Keratinocyte (primary cell): Measurements from ENCODE around the gene CLK4. TPM values are rescaled to one million over a fixed set of nuclear protein-coding genes. Genes with fewer than 3 reads are reported as not detected.

ENCODE experiments used
- DNase-seq: peaks from one replicate; pipeline ENCODE4 v3.0.0-alpha.2; 2011; ENCODE audit warnings: low read depth, missing footprints, low spot score
- FAIRE-seq: peaks from 2 replicates; lab custom pipeline; 2011; peaks lifted over from hg19 to GRCh38; lab: Jason Lieb, UNC
- H2AFZ ChIP-seq: 2 replicates; pipeline ENCODE4 v1.6.0; 2012; ENCODE audit warnings: low read length, control low read depth, inconsistent platforms; ENCODE audit not compliant: control insufficient read depth
- H3K27ac ChIP-seq: 2 replicates; pipeline ENCODE4 v1.5.1; 2011; ENCODE audit warnings: low read length; ENCODE audit not compliant: control insufficient read depth, insufficient read depth
- H3K27me3 ChIP-seq: 3 replicates; pipeline ENCODE4 v1.6.0; 2011; ENCODE audit warnings: low read length; ENCODE audit not compliant: control insufficient read depth, insufficient read depth; ENCODE audit errors: extremely low read depth
- H3K36me3 ChIP-seq, 2 experiments: 2 replicates in 1 of 2; 3 replicates in 1 of 2; pipeline ENCODE4 v1.5.1; 2011; ENCODE audit warnings: low read length in 2 of 2, mild to moderate bottlenecking in 1 of 2; ENCODE audit not compliant: control insufficient read depth in 2 of 2, insufficient read depth in 2 of 2; ENCODE audit errors: extremely low read depth in 1 of 2
- H3K4me1 ChIP-seq: 3 replicates; pipeline ENCODE4 v1.5.1; 2011; ENCODE audit warnings: low read length; ENCODE audit not compliant: control insufficient read depth, insufficient read depth; ENCODE audit errors: extremely low read depth
- H3K4me2 ChIP-seq: 3 replicates; pipeline ENCODE4 v1.6.0; 2011; ENCODE audit warnings: low read depth, low read length; ENCODE audit not compliant: control insufficient read depth, insufficient read depth; ENCODE audit errors: extremely low read depth
- H3K4me3 ChIP-seq, 3 experiments: fragments of 200-600 bp in 1 of 3; sonication (generic) in 1 of 3; 2 replicates in 2 of 3; 3 replicates in 1 of 3; pipeline ENCODE4 v1.5.1; 2011 to 2016; ENCODE audit warnings: low read length in 3 of 3, mild to moderate bottlenecking in 3 of 3, control low read depth in 2 of 3, inconsistent platforms in 1 of 3, low read depth in 1 of 3, mixed read lengths in 1 of 3, mixed run types in 1 of 3, moderate library complexity in 1 of 3; ENCODE audit not compliant: control insufficient read depth in 2 of 3, insufficient read depth in 2 of 3; ENCODE audit errors: extremely low read depth in 1 of 3
- H3K79me2 ChIP-seq: 2 replicates; pipeline ENCODE4 v1.6.0; 2012; ENCODE audit warnings: low read length; ENCODE audit not compliant: control insufficient read depth, insufficient read depth
- H3K9ac ChIP-seq: 3 replicates; pipeline ENCODE4 v1.6.0; 2011; ENCODE audit warnings: low read length; ENCODE audit not compliant: control insufficient read depth, insufficient read depth; ENCODE audit errors: extremely low read depth
- H3K9me1 ChIP-seq: 3 replicates; pipeline ENCODE4 v1.6.0; 2011; ENCODE audit warnings: low read length; ENCODE audit not compliant: control insufficient read depth, insufficient read depth; ENCODE audit errors: extremely low read depth
- H3K9me3 ChIP-seq: 2 replicates; pipeline ENCODE4 v1.5.1; 2012; ENCODE audit warnings: low read depth, low read length; ENCODE audit not compliant: control insufficient read depth
- H4K20me1 ChIP-seq: 3 replicates; pipeline ENCODE4 v1.6.0; 2011; ENCODE audit warnings: low read length; ENCODE audit not compliant: control insufficient read depth, insufficient read depth; ENCODE audit errors: extremely low read depth
- CTCF ChIP-seq, 3 experiments: IDR thresholded peaks in 1 of 3; conservative IDR thresholded peaks in 1 of 3; optimal IDR thresholded peaks in 1 of 3; 2 replicates in 2 of 3; 3 replicates in 1 of 3; pipeline versions ENCODE3 to v1.5.1; 2011; ENCODE audit warnings: low read length in 3 of 3, mild to moderate bottlenecking in 3 of 3, moderate library complexity in 2 of 3, control low read depth in 1 of 3, inconsistent platforms in 1 of 3; ENCODE audit not compliant: insufficient read depth in 2 of 3; ENCODE audit errors: extremely low read depth in 1 of 3
- EZH2 ChIP-seq: IDR thresholded peaks from one replicate; pipeline ENCODE4 v1.6.1; 2012; ENCODE audit warnings: inconsistent platforms, mild to moderate bottlenecking, low read length, moderate library complexity
- dilution Hi-C: fragments of 300-500 bp; cut with MboI; formaldehyde crosslinking; loops from one replicate; pipeline ENCODE4 v1.7.0; 2020; ENCODE audit warnings: low sequenced_read_pairs; ENCODE audit not compliant: extremely low pct_ligation_motif_present
- polyA plus RNA-seq, 5 experiments: library from polyadenylated mRNA; depleted of rRNA in 3 of 5; stranded (reverse) in 3 of 5; stranded (forward) in 1 of 5; unstranded in 1 of 5; fragments of >200 nt; gene quantifications; 1 replicate in 1 of 5; 2 replicates in 3 of 5; 3 replicates in 1 of 5; pipeline versions ENCODE4 v1.2.1 to v1.2.3, GENCODE V29; 2011 to 2012; ENCODE audit warnings: missing spikeins in 2 of 5, low read depth in 1 of 5, low replicate concordance in 1 of 5

CLK4 gene
- polyA plus RNA-seq, 1 donor (not counting 4 experiments of a cell fraction or from before 2014, with no cell fraction given): 17.3 TPM

- dilution Hi-C loops: no loop called here
Observed at GRCh38 chr5:178606269-178606668, 20.6 kb downstream of the CLK4 start.

GRCh38 chr5:178605788-178606187 lies 21.1 kb downstream of the CLK4 start:
- H3K36me3 ChIP-seq: peaks cover 15 to 25% of the 10 kb centered on the region in 2 experiments

More at GRCh38 chr5:178606269-178606668, 20.6 kb downstream of the CLK4 start:
- Histone ChIP-seq H3K36me3 (peaks cover 16 to 28% of the 10 kb centered on the region in 2 experiments), H3K27me3 (no peaks in the 10 kb centered on the region), H3K4me3 (no peak overlapping the region), H3K79me2 (no peaks in the 10 kb centered on the region), H3K9me1 (no peaks in the 10 kb centered on the region), H3K27ac (no peak overlapping the region), H2AFZ (no peak overlapping the region), H3K9me3 (no peaks in the 10 kb centered on the region), H3K4me1 (no peaks in the 10 kb centered on the region), H3K4me2 (no peak overlapping the region), H3K9ac (no peak overlapping the region), H4K20me1 (no peaks in the 10 kb centered on the region)
- no peak for FAIRE-seq
- no peak for TF ChIP-seq CTCF (optimal IDR thresholded peaks at IDR 0.05 in 1 of 3, IDR thresholded peaks at IDR 0.05 in 1 of 3, conservative IDR thresholded peaks at IDR 0.05 in 1 of 3; ENCODE audit: extremely low read depth in 1 of 3, insufficient read depth in 2 of 3, low read length in 3 of 3)
- TF ChIP-seq EZH2: no peak
- no peak for DNase-seq

More at GRCh38 chr5:178605788-178606187, 21.1 kb downstream of the CLK4 start:
- Histone ChIP-seq H3K4me3 (no peak overlapping the region), H2AFZ (no peak overlapping the region), H3K4me2 (no peak overlapping the region), H3K9me1 (no peaks in the 10 kb centered on the region), H3K9me3 (no peaks in the 10 kb centered on the region), H3K9ac (no peak overlapping the region), H3K27ac (no peak overlapping the region), H3K27me3 (no peaks in the 10 kb centered on the region), H3K79me2 (no peaks in the 10 kb centered on the region), H3K4me1 (no peaks in the 10 kb centered on the region), H4K20me1 (no peaks in the 10 kb centered on the region)
- DNase-seq: no peak
- FAIRE-seq: no peak
- dilution Hi-C loops: no loop called here
- TF ChIP-seq EZH2 (no peak), CTCF (optimal IDR thresholded peaks at IDR 0.05 in 1 of 3, IDR thresholded peaks at IDR 0.05 in 1 of 3, conservative IDR thresholded peaks at IDR 0.05 in 1 of 3; ENCODE audit: extremely low read depth in 1 of 3, insufficient read depth in 2 of 3, low read length in 3 of 3) (no peak)
